Choroid plexus epithelial cell (primary cell): Measurements from ENCODE around the gene NOVA1.

ENCODE experiments used
- DNase-seq: peaks from one replicate; pipeline ENCODE4 v3.0.0-alpha.2; 2010; ENCODE audit warnings: low read depth
- H3K4me3 ChIP-seq: 2 replicates; pipeline ENCODE4 v1.5.1; 2011; ENCODE audit warnings: low read depth, mild to moderate bottlenecking, control low read depth, low read length, moderate library complexity
- TF ChIP-seq, protein P1 (sequence below): conservative IDR thresholded peaks from 2 replicates; pipeline ENCODE4 v1.5.1; 2011; ENCODE audit warnings: low read depth, mild to moderate bottlenecking, control low read depth, inconsistent platforms, low read length, moderate library complexity

NOVA1 gene

DNA sequence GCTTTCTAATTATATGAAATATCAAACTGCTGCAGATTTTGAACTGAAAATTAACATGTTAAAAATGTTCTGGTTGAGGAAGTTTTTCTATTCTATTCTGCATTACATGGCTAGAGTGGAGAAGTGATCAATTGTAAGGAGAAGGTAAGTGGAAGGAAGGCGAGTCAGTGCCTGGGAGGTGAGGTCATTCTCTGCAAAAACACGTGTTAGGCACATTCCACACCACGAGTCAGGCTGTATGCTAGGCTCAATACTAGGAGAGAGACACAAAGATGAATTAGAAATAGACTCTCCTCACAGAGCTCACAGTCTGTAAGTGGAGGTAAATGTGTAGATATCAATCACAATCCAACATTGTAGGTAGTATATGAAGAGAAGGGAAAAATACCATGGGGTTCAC lies 194.1 kb downstream of the NOVA1 start:
- no peak for DNase-seq
- H3K4me3 ChIP-seq, result no peak overlapping the region
- TF ChIP-seq, protein P1, sequence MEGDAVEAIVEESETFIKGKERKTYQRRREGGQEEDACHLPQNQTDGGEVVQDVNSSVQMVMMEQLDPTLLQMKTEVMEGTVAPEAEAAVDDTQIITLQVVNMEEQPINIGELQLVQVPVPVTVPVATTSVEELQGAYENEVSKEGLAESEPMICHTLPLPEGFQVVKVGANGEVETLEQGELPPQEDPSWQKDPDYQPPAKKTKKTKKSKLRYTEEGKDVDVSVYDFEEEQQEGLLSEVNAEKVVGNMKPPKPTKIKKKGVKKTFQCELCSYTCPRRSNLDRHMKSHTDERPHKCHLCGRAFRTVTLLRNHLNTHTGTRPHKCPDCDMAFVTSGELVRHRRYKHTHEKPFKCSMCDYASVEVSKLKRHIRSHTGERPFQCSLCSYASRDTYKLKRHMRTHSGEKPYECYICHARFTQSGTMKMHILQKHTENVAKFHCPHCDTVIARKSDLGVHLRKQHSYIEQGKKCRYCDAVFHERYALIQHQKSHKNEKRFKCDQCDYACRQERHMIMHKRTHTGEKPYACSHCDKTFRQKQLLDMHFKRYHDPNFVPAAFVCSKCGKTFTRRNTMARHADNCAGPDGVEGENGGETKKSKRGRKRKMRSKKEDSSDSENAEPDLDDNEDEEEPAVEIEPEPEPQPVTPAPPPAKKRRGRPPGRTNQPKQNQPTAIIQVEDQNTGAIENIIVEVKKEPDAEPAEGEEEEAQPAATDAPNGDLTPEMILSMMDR, result no peak

DNA sequence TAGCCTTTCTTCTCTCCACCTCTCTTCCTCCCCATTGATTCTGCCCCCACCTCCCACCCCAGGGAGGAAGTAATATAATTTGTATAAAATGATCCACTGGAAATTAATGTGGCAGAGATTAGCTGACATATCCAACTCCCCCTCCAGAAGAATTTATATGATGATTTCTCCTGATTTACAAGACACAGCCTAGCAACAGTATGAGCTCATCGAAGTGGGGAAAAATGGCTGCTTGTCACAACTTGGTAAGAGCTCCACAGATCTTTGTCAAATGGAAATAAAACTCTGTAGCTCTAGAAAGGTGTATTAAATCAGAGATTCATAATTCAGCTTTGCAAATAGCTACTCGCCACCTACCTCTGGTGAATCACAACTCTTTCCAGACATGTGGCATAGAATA lies 195.7 kb downstream of the NOVA1 start:
- DNase-seq, result no peak
- TF ChIP-seq, protein P1, result no peak
- no peak overlapping the region for H3K4me3 ChIP-seq

DNA sequence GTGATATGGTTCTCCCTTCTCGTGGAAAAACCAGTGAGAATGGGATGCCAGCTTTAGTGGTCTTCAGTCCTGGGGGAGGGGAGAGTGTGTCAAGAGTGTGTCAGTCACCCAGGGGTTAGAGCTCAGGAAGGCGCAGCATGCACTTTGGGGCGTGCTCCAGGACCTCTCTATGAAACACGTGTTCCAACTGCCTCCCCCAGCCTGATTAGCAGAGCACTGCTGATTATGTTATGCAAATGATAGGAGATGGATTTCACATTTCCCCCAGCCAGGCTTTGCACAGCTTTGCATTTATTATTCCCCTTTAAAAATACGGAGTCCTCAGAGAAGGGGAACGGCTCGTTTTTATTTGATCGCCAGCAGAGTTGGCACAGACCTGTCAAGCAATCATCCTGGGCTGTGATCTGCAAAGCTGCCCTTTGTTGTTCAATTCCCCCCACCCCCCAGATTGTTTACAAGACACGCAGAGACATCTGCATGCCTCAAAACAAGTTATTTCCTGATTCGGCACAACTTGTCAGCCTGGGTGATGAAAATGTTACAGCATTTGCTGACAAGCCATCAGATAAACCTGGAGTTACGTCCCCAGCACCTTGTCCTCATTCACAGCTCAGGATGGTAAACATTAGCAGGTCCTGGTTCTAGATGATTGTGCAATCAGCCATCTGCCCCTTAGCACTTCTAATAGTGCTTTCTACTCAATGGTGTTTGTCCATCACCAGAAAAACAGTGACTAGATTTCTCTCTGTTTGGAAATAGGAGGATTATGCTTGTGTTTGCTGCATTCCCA lies 196.5 kb downstream of the NOVA1 start:
- H3K4me3 ChIP-seq, result no peak overlapping the region
- DNase-seq, result no peak
- TF ChIP-seq, protein P1, result no peak

DNA sequence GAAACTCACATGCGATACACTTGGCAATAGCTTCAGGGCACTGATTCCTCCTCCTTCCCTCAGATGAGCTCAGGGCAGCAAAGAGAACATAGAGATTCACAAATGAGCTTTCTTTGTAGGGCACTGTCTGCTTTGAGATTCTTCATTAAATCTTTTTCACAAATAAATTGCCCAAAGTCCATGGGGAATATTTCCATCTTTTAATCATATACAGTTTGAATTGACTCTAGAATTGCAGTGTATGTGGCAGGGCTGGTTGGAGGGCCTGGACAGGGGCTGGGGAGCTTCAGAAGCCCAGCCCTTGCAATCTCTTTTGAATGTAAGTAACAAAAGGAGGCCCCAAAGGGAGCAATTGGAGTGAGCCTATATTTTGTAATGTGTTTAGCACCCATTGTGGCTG lies 197.5 kb downstream of the NOVA1 start:
- TF ChIP-seq, protein P1, result no peak
- no peak overlapping the region for H3K4me3 ChIP-seq
- DNase-seq, result no peak

DNA sequence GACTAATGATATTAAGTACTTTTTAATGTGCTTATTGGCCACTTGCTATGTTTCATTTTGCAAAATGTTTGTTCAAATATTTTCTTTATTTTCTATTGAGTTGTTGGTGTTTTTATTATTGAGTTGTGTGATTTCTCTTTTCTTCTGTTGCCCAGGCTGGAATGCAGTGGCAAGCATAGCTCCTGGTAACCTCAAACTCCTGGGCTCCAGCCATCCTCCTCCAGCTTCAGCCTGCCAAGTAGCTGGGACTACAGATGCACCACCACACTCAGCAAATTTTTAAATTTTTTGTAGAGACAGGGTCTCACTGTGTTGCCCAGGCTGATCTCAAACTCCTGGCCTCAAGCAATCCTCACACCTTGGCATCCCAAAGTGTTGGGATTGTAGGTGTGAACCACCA lies 199.2 kb downstream of the NOVA1 start:
- TF ChIP-seq, protein P1, result no peak
- DNase-seq, result no peak
- no peak overlapping the region for H3K4me3 ChIP-seq
